Right lung (tissue), 5 donors: Measurements from ENCODE around the gene OR5H2. TPM values are rescaled to one million over a fixed set of nuclear protein-coding genes. Genes with fewer than 3 reads are reported as not detected.

Experiments used
- DNase-seq, 2 donors: peaks; one replicate each; pipeline ENCODE4 v3.0.0-alpha.2; 2013
- polyA plus RNA-seq, 5 donors: library from polyadenylated mRNA; unstranded; fragments of 120-200 nt; gene quantifications; one replicate each; pipeline versions ENCODE4 v1.2.1 to v1.2.3, GENCODE V29; 2013; ENCODE audit warnings: inconsistent platforms in 1 of 5, low replicate concordance in 1 of 5; ENCODE audit not compliant: insufficient read length in 5 of 5, insufficient read depth in 1 of 5

The OR5H2 gene
- polyA plus RNA-seq, 5 donors = not detected

DNA sequence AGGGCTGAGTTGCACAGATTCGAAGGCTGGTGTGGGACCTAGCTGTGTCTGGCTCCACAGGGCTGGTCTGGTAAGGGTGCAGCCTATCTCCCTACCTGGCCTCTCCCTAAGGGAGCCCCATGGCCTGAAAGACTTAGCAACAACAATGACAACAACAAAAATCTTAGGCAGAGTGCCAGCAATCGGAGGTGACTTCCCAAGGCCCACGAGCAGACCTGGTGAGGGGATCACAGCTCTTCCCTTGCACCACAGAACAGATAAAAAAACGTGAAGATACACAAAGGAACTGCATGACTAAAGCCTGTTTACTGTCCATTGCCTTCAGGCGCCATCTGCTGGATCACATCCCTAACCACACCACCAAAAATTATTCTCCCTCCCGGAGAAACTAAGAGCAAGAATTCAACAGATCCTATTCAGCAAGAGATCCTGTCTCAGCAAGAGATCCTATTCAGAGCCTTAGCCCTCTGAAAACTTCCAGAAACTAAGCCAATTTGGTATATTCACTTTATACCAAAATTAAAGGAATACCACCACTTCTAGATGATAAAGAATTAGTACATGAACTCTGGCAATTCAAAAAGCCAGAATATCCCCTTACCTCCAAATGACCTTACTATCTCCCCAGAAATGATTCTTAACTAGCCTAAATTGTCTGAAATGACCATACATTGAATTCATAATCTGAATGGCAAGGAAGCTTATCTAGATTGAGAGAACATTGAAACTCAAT, 47.3 kb downstream of the OR5H2 start:
- DNase-seq = peak; percentile 10 to 38

DNA sequence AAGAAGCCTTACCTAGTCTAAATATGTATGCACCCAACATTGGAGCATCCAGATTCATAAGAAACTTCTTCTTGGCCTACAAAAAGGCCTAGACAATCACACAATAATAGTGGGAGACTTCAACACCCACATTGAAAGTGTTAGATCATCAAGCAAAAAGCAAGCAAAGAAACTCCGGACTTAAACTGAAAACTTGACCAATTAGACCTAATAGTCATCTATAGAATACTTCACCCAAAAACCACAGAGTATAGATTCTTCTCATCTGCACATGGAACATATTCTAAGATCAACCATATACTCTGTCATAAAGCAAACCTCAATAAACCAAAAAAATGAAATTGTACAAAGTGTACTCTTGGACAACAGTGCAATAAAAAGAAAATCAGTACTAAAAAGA, 49.0 kb downstream of the OR5H2 start:
- no peak for DNase-seq

Other genes starting within 250 kb of the OR5H2 start
- gene GABRR3, start 247.2 kb upstream of the OR5H2 start, polyA plus RNA-seq = under 1 TPM in 1 of 5 donors, not detected in 4; 0.04 TPM
- gene OR5AC2, start 195.3 kb upstream of the OR5H2 start, polyA plus RNA-seq = not detected
- under 1 TPM in 1 of 5 donors, not detected in 4; 0.03 TPM for gene OR5H1, start 151.8 kb upstream of the OR5H2 start, polyA plus RNA-seq
- under 1 TPM in 1 of 5 donors, not detected in 4; 0.03 TPM for gene OR5H14, start 135.0 kb upstream of the OR5H2 start, polyA plus RNA-seq
- not detected for gene OR5H15, start 115.8 kb upstream of the OR5H2 start, polyA plus RNA-seq
- gene OR5H6, start 18.3 kb upstream of the OR5H2 start, polyA plus RNA-seq = not detected
- not detected for gene OR5K4, start 71.3 kb downstream of the OR5H2 start, polyA plus RNA-seq
- gene OR5K3, start 108.2 kb downstream of the OR5H2 start, polyA plus RNA-seq = not detected
- not detected for gene OR5K1, start 180.7 kb downstream of the OR5H2 start, polyA plus RNA-seq
- gene OR5K2, start 215.2 kb downstream of the OR5H2 start, polyA plus RNA-seq = 1 to 10 TPM in 1 of 5 donors, under 1 TPM in 3, not detected in 1; 0.18 to 1.0 (median 0.68) TPM
- 100 to 1,000 TPM; 110 to 191 (median 146) TPM for gene CLDND1, start 240.4 kb downstream of the OR5H2 start, polyA plus RNA-seq
- not detected for gene GPR15, start 249.5 kb downstream of the OR5H2 start, polyA plus RNA-seq